Suprapubic skin (tissue), 4 donors: ENCODE results near the gene LMOD1. TPM values are rescaled to one million over a fixed set of nuclear protein-coding genes. Genes with fewer than 3 reads are reported as not detected.
A peak's percentile ranks its signal among the peaks of the same experiment; 100 is the strongest.

Experiments
- DNase-seq, 2 donors: peaks; one replicate each; pipeline ENCODE4 v3.0.0-alpha.2; 2019; ENCODE audit warnings: low spot score in 2 of 2
- H3K27ac ChIP-seq: fragments of 200-600 bp; sonication (generic); one replicate; pipeline ENCODE4 v1.5.1; 2019
- H3K27me3 ChIP-seq: fragments of 200-600 bp; sonication (generic); one replicate; pipeline ENCODE4 v1.5.1; 2019
- H3K36me3 ChIP-seq: fragments of 200-600 bp; sonication (generic); one replicate; pipeline ENCODE4 v1.5.1; 2019
- H3K4me1 ChIP-seq: fragments of 200-600 bp; sonication (generic); one replicate; pipeline ENCODE4 v1.5.1; 2019
- H3K4me3 ChIP-seq: fragments of 200-600 bp; sonication (generic); one replicate; pipeline ENCODE4 v1.5.1; 2019; ENCODE audit warnings: mild to moderate bottlenecking
- H3K9me3 ChIP-seq: fragments of 200-600 bp; sonication (generic); one replicate; pipeline ENCODE4 v1.5.1; 2019
- EP300 ChIP-seq: sonication (generic); formaldehyde crosslinking; IDR thresholded peaks from one replicate; pipeline ENCODE4 v1.6.1; 2017; ENCODE audit warnings: antibody characterized with exemption
- POLR2A ChIP-seq, 2 donors: fragments of 450-650 bp; IDR thresholded peaks; one replicate each; pipeline ENCODE4 v1.6.1; 2017; ENCODE audit warnings: antibody characterized with exemption in 2 of 2, mild to moderate bottlenecking in 2 of 2, moderate library complexity in 2 of 2
- POLR2AphosphoS5 ChIP-seq, 3 donors: sonication (generic); formaldehyde crosslinking; IDR thresholded peaks; one replicate each; pipeline ENCODE4 v1.6.1; 2017; ENCODE audit warnings: antibody characterized with exemption in 3 of 3
- WGBS: methylation state at CpG from one replicate; pipeline ENCODE4 v1.1.5; 2018; 5-methylcytosine and 5-hydroxymethylcytosine counted together
- total RNA-seq, 4 donors: library from RNA; depleted of rRNA; stranded (reverse); fragments of >200 nt; gene quantifications; one replicate each; pipeline ENCODE4 v1.1.0, GENCODE V29; 2016
- TF ChIP-seq, protein P1 (sequence below), 2 donors: fragments of 200-600 bp in 1 of 2; fragments of 450-650 bp in 1 of 2; sonication (generic) in 1 of 2; IDR thresholded peaks; one replicate each; pipeline ENCODE4 v1.5.1; 2016 to 2019; ENCODE audit warnings: antibody characterized with exemption in 2 of 2, mild to moderate bottlenecking in 1 of 2, moderate library complexity in 1 of 2

Gene LMOD1
- total RNA-seq, result 10 to 100 TPM; 13.0 to 29.9 (median 18.1) TPM

DNA sequence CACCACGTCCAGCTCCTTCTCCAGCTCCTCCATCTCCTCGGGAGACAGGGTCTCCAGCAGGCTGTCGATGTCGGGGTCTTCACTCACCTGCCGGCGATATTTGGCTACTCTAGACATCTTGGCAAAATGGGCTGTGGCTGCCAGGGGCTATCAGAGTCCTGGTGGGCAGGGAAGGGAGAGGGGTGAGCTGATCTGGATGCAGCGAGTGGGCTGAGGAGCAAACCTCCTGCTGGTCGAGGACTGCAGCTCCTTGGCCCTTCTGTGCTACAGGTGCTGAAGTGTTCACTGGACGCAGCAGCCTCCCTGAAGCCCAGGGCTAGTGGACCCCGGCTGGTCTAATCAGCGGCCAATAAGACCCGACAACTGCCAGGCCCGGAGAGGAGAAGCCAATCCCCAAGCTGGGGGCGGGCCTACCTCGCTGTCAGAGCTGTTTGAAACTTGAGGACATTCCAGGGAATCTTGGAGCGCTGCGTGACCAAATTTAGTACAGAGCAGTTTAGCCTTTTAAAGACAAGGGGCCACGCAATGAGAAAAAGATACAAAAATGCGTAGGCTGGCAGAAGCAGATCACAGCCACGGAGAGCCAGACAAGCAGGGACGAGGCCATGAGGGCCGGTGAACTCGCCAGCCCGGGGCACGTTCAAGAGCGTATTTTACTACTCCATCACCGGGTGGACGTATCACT, at the start of gene LMOD1:
Gene LMOD1, minus strand, starts transcription at position 325 of the 685 bp plus-strand sequence. Its CDS starts 208 bp downstream, at position 117.
- peaks cover 11% of the 10 kb centered on the region for H3K4me1 ChIP-seq
- 8% methylated on average over 18 of the region's 28 CpGs for WGBS
- peak within 1 kb of the TSS; percentile 48 for H3K4me3 ChIP-seq
- peak; percentile 87 to 93 for DNase-seq
- TF ChIP-seq POLR2AphosphoS5 (IDR thresholded peaks at IDR 0.05), result peak in 1 of 3 donors; percentile 20
- TF ChIP-seq POLR2A (IDR thresholded peaks at IDR 0.05), result peak in 1 of 2 donors; percentile 22
- TF ChIP-seq, protein P1, sequence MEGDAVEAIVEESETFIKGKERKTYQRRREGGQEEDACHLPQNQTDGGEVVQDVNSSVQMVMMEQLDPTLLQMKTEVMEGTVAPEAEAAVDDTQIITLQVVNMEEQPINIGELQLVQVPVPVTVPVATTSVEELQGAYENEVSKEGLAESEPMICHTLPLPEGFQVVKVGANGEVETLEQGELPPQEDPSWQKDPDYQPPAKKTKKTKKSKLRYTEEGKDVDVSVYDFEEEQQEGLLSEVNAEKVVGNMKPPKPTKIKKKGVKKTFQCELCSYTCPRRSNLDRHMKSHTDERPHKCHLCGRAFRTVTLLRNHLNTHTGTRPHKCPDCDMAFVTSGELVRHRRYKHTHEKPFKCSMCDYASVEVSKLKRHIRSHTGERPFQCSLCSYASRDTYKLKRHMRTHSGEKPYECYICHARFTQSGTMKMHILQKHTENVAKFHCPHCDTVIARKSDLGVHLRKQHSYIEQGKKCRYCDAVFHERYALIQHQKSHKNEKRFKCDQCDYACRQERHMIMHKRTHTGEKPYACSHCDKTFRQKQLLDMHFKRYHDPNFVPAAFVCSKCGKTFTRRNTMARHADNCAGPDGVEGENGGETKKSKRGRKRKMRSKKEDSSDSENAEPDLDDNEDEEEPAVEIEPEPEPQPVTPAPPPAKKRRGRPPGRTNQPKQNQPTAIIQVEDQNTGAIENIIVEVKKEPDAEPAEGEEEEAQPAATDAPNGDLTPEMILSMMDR (IDR thresholded peaks at IDR 0.05), result no peak
- no peak for TF ChIP-seq EP300
- no peaks in the 10 kb centered on the region for H3K9me3 ChIP-seq
- peaks cover 6% of the 10 kb centered on the region for H3K27me3 ChIP-seq
- no peaks in the 10 kb centered on the region for H3K36me3 ChIP-seq
- H3K27ac ChIP-seq, result peak within 1 kb of the TSS; percentile 83

DNA sequence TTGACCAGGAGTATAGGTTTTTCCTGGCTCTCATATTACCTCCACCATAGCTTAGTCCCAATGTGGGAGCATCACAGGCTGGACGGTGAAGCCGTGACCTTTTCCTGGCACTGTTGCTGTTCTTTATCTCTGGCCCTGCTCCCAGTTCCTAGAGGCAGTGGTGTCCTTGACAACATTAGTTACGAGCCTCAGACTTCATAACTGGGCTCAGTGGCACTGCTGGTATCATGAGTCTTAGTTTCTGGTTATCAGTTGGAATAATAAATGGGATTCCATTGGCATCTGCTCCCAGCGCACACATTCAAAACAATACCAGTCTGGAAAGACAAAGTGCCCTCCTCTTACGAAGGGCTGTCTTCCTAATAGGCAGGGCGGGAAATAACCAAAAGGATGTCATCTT, 44.1 kb upstream of the LMOD1 start:
- Histone ChIP-seq H3K27me3 (no peaks in the 10 kb centered on the region), H3K4me1 (peaks cover 30% of the 10 kb centered on the region), H3K36me3 (peaks cover 55% of the 10 kb centered on the region), H3K9me3 (no peaks in the 10 kb centered on the region), H3K27ac (no peak overlapping the region), H3K4me3 (no peak overlapping the region)
- TF ChIP-seq EP300 (no peak), POLR2AphosphoS5 (IDR thresholded peaks at IDR 0.05) (no peak), POLR2A (IDR thresholded peaks at IDR 0.05) (no peak)
- TF ChIP-seq, protein P1 (IDR thresholded peaks at IDR 0.05), result no peak
- 58% methylated on average over 6 of the region's 6 CpGs for WGBS
- peak in 1 of 2 donors; percentile 38 for DNase-seq

DNA sequence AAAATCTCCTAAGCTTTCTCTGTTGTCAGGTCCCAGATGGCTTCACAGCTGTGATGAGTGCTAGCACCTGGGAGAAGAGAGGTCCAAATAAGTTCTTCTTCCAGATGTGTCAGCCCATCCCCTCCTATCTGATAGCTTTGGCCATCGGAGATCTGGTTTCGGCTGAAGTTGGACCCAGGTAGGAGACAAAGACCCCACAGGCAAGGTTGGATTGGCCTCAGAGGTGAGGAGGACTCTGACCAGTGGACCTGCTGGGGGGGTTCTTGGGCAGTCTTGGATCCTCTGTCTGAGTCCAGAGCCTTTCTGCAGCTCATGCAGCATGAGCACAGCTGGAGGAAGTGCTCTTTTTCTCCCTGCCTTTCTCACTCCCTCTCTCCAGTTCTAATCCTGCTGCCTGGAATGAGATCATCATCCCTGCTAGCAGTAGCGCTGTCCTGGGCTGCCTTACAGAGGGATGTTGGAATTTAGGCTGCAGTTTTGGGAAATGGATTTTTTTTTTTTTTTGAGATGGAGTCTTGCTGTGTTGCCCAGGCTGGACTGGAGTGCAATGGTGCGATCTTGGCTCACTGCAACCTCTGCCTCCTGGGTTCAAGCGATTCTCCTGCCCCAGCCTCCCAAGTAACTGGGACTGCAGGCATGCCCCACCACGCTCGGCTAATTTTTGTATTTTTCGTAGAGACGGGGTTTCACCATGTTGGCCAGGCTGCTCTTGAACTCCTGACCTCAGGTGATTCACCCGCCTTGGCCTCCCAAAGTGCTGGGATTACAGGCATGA, 43.2 kb upstream of the LMOD1 start:
- no peak for TF ChIP-seq POLR2AphosphoS5 (IDR thresholded peaks at IDR 0.05)
- TF ChIP-seq EP300, result no peak
- no peak for TF ChIP-seq POLR2A (IDR thresholded peaks at IDR 0.05)
- TF ChIP-seq, protein P1 (IDR thresholded peaks at IDR 0.05), result no peak
- 69% methylated on average over 9 of the region's 10 CpGs for WGBS
- no peak overlapping the region for H3K27ac ChIP-seq
- DNase-seq, result peak in 1 of 2 donors; percentile 45
- H3K9me3 ChIP-seq, result no peaks in the 10 kb centered on the region
- peaks cover 52% of the 10 kb centered on the region for H3K36me3 ChIP-seq
- H3K27me3 ChIP-seq, result no peaks in the 10 kb centered on the region
- no peak overlapping the region for H3K4me3 ChIP-seq
- peaks cover 33% of the 10 kb centered on the region for H3K4me1 ChIP-seq

DNA sequence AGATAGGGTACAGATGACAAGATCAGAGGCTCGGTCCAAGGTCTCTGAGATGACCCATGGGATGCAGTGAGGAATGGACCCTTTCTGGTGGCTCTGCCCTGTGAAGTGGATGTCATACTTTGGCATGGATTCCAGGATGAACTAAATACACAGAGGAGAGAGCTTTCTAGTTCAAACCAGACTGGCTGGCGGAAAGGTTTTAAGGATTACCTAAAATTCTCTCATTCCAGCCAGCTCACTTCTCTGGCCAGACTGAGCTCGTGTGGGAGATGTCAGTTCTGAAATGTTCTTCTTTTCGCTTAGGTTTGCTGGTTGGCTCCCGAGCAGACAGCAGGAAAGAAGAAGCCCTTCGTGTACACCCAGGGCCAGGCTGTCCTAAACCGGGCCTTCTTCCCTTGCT, 42.3 kb upstream of the LMOD1 start:
- Histone ChIP-seq H3K27me3 (no peaks in the 10 kb centered on the region), H3K36me3 (peaks cover 44% of the 10 kb centered on the region), H3K27ac (no peak overlapping the region), H3K4me3 (no peak overlapping the region), H3K9me3 (no peaks in the 10 kb centered on the region), H3K4me1 (peaks cover 38% of the 10 kb centered on the region)
- 56% methylated on average over 6 of the region's 7 CpGs for WGBS
- TF ChIP-seq POLR2A (IDR thresholded peaks at IDR 0.05) (no peak), POLR2AphosphoS5 (IDR thresholded peaks at IDR 0.05) (no peak), EP300 (no peak)
- TF ChIP-seq, protein P1 (IDR thresholded peaks at IDR 0.05), result no peak
- DNase-seq, result no peak

DNA sequence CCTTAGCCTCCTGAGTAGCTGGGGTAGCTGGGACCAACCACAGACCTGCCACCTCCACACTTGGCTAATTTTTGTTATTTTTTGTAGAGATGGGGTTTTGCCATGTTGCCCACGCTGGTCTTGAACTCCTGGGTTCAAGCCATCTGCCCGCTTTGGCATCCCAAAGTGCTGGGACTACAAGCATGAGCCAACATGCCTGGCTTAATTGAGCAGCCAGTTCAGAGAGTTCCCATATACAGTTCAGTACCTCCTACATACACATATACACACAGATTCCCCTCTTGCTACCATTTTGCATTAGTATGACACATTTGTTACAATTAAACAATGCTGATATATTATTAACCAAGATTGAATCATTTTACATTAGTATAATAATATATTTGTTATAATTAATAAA, 39.0 kb upstream of the LMOD1 start:
- DNase-seq, result no peak
- 42% methylated on average over 2 of the region's 2 CpGs for WGBS
- TF ChIP-seq POLR2A (IDR thresholded peaks at IDR 0.05), result no peak
- TF ChIP-seq, protein P1 (IDR thresholded peaks at IDR 0.05), result no peak
- TF ChIP-seq EP300, result no peak
- TF ChIP-seq POLR2AphosphoS5 (IDR thresholded peaks at IDR 0.05), result no peak
- Histone ChIP-seq H3K4me1 (peaks cover 49% of the 10 kb centered on the region), H3K4me3 (no peak overlapping the region), H3K9me3 (no peaks in the 10 kb centered on the region), H3K27ac (no peak overlapping the region), H3K27me3 (no peaks in the 10 kb centered on the region), H3K36me3 (peaks cover 17% of the 10 kb centered on the region)
